Airway epithelial cell (primary cell): Measurements from ENCODE around the gene ASAP2. TPM values are rescaled to one million over a fixed set of nuclear protein-coding genes. Genes with fewer than 3 reads are reported as not detected.

Experiments
- total RNA-seq: library from RNA; depleted of rRNA; stranded (reverse); fragments of >200 nt; gene quantifications from 2 replicates; pipeline ENCODE4 v1.2.3, GENCODE V29; 2015

ASAP2 gene
- 15.3 and 21.3 TPM in 2 replicates for total RNA-seq

DNA sequence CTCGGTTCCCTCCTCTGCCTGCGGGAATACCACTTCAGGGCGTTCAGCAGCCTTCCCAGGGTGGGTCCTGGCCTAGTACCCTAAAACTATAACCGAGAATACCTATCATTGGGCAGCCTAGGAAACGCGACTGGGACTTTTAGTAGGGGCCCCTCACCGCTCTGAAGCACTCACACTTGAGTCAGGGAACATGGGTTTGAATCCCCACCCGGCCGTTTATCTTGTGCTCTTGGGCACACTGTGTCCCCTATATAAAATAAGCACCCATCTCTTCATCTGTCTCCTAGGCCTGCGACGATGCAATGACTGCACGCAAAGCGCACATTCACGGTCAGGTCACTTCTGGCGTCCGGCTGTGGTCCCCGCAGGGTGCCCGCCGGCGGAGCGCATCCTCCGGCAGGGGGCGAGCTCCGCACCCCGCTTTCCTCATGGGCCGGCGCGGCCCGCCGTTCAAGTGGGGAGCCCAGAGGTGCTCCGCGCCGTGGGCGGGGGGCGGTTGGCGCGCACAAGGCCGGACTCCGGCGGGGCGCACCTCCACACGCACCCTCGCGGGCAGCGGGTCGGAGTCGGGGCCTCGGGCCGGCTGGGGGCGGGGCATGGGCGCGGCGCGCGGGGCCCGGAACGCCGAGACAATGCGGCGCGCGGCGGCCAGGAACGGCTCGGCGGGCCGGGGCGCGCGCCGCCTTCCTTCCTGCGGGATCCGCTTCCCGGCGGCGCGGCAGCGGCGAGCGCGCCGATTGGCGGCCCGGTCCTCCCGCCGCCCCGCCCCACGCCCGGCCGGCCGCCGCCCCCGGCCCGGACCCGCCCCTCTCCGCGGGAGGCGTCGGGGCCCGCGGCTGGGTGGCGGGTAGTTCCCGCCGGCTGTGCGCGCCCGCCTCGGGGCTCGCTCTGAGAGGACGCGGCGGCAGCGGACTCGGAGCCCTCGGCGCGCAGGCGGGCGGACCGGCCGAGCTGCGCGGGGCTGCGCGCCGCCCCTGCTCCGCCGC lies at the start of gene ASAP2:
Gene ASAP2 (plus strand): TSS at position 850 of the 986 bp plus-strand sequence. CDS start 293 bp downstream, outside the sequence.

DNA sequence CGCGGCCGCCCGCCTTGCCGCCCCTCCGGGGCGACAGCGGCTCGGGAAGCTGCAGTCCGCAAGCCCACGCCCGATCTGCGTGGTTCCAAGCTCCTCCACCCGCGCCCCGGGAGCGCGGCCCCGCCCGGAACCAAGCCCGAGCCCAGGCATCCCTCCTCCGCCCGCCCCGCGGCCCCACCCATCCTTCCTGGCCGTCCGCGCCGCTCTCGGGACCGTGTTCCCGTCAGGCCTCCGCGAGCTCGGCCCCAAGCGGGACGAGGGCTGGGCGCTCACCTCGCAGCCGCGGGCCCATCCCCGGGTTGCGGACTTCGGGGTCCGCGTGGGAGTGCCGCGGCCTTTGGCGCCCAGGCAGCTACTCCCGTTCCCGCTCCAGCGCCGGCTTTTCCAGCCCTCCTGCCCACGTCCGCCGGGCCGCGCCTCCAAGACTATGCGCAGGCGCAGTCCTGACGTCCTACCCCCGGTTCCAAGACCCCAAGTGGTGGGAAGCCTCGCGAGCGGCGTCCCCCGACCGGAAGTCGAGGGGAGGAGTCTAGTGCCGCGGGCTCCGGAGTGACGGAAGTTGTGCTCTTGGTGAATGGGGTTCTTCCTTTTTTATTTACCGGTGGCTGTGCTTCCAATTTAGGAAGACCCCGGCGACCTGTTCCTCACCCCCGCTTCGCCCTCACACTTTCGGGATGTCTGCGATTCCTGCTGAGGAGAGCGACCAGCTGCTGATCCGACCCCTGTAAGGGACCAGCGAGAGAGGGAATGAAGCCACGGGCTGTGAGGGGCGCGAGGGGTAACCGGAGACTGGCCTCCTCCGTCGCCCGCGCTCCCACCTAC lies 216.7 kb downstream of the ASAP2 start, which contains the start of the genes CPSF3 and ITGB1BP1:
Gene CPSF3 (plus strand): TSS at position 555 of the 822 bp plus-strand sequence. CDS start 120 bp downstream, at position 675.
Gene ITGB1BP1 (minus strand): TSS at position 429 of the 822 bp plus-strand sequence. CDS start 4,831 bp downstream, outside the sequence.

Other genes starting within 250 kb of the ASAP2 start
- gene MBOAT2, start 203.1 kb upstream of the ASAP2 start, total RNA-seq = 37.7 and 99.3 TPM in 2 replicates
- gene ITGB1BP1, start 216.7 kb downstream of the ASAP2 start, total RNA-seq = 46.2 and 56.2 TPM in 2 replicates
- 46.2 and 51.8 TPM in 2 replicates for gene CPSF3, start 216.8 kb downstream of the ASAP2 start, total RNA-seq